NB4 (cell line): ENCODE results near the gene LTB4R.

Experiments
- DNase-seq: peaks from one replicate; pipeline ENCODE4 v3.0.0; 2010; ENCODE audit warnings: low read depth
- H3K4me3 ChIP-seq: one replicate; pipeline ENCODE4 v1.5.1; 2011; ENCODE audit warnings: mild to moderate bottlenecking, low read depth, low read length, moderate library complexity
- CTCF ChIP-seq: IDR thresholded peaks from one replicate; pipeline ENCODE4 v1.5.1; 2012; ENCODE audit warnings: low read depth, low read length
- MAX ChIP-seq: IDR thresholded peaks from 2 replicates; pipeline ENCODE4 v1.6.1; 2011; ENCODE audit warnings: low read depth, low read length
- MYC ChIP-seq: IDR thresholded peaks from 2 replicates; pipeline ENCODE4 v1.6.1; 2011; ENCODE audit warnings: low read depth, low read length
- POLR2A ChIP-seq: IDR thresholded peaks from 2 replicates; pipeline ENCODE4 v1.6.1; 2011; ENCODE audit warnings: mild to moderate bottlenecking; ENCODE audit not compliant: insufficient read length; ENCODE audit errors: extremely low read depth

The LTB4R gene

GRCh38 chr14:24293525-24293924 is 17.8 kb upstream of the LTB4R start:
- TF ChIP-seq MAX, result no peak
- TF ChIP-seq POLR2A, result no peak
- TF ChIP-seq MYC, result no peak
- no peak for TF ChIP-seq CTCF
- DNase-seq, result no peak
- no peak overlapping the region for H3K4me3 ChIP-seq

- DNase-seq, result peak; percentile 91
- TF ChIP-seq POLR2A, result no peak
- TF ChIP-seq MYC, result peak; percentile 39
- TF ChIP-seq CTCF, result peak; percentile 71
- TF ChIP-seq MAX, result peak; percentile 74
- H3K4me3 ChIP-seq, result no peak overlapping the region
Observed at GRCh38 chr14:24296341-24297157, 14.8 kb upstream of the LTB4R start.

GRCh38 chr14:24297190-24297964 is 13.9 kb upstream of the LTB4R start:
- DNase-seq, result peak; percentile 38
- peak; percentile 18 for TF ChIP-seq CTCF
- no peak for TF ChIP-seq MAX
- TF ChIP-seq MYC, result no peak
- TF ChIP-seq POLR2A, result no peak
- H3K4me3 ChIP-seq, result no peak overlapping the region

GRCh38 chr14:24298892-24299254 is 12.4 kb upstream of the LTB4R start:
- peak; percentile 69 for DNase-seq
- TF ChIP-seq MYC (no peak), CTCF (no peak), MAX (no peak), POLR2A (no peak)

GRCh38 chr14:24299255-24300191 is 11.8 kb upstream of the LTB4R start, which contains the start of the genes DHRS1 and NOP9:
Gene DHRS1, minus strand, starts transcription at chr14:24299780. Its CDS starts 674 bp downstream, at chr14:24299106.
Gene NOP9, plus strand, starts transcription at chr14:24299850. Its CDS starts 105 bp downstream, at chr14:24299955.
- H3K4me3 ChIP-seq, result peak within 1 kb of the TSS; percentile 98
- DNase-seq, result peak; percentile 92
- TF ChIP-seq MYC (peak; percentile 83), CTCF (no peak), MAX (peak; percentile 87), POLR2A (peak; percentile 73)

More at GRCh38 chr14:24298892-24299254, 12.4 kb upstream of the LTB4R start:
- peak overlapping the region; percentile 98 for H3K4me3 ChIP-seq
